GM19463 (cell line): ENCODE results near the gene GPD2.
"Not testable (repeated sequence)": the region's sequence is repeated elsewhere in the genome, so short reads cannot be mapped to it uniquely, and the experiment has no call there.

Experiments
- ATAC-seq: cut with Tn5 transposase; IDR thresholded peaks from one replicate; pipeline ENCODE4 v1.9.1; 2021; ENCODE audit warnings: mild to moderate bottlenecking, moderate library complexity; ENCODE audit not compliant: unreplicated experiment

The GPD2 gene

GRCh38 chr2:156522864-156523440 lies 86.8 kb downstream of the GPD2 start:
- ATAC-seq, result no peak

- ATAC-seq, result peak; percentile 90
Measured at GRCh38 chr2:156526950-156527636, 90.9 kb downstream of the GPD2 start.

- not testable (repeated sequence) for ATAC-seq
Measured at GRCh38 chr2:156528583-156528982, 92.4 kb downstream of the GPD2 start.

- no peak for ATAC-seq
Measured at GRCh38 chr2:156532989-156533388, 96.8 kb downstream of the GPD2 start.

GRCh38 chr2:156536534-156536933 lies 100.4 kb downstream of the GPD2 start:
- no peak for ATAC-seq

GRCh38 chr2:156537141-156537540 lies 101.0 kb downstream of the GPD2 start:
- ATAC-seq, result no peak

- peak; percentile 56 for ATAC-seq
Measured at GRCh38 chr2:156538083-156538504, 101.9 kb downstream of the GPD2 start.

- ATAC-seq, result no peak
Measured at GRCh38 chr2:156539086-156539860, 103.1 kb downstream of the GPD2 start.

- ATAC-seq, result no peak
Measured at GRCh38 chr2:156540706-156541105, 104.5 kb downstream of the GPD2 start.

- peak; percentile 32 for ATAC-seq
Measured at GRCh38 chr2:156541229-156541628, 105.0 kb downstream of the GPD2 start.

GRCh38 chr2:156541706-156542105 lies 105.5 kb downstream of the GPD2 start:
- ATAC-seq, result peak; percentile 17

GRCh38 chr2:156548413-156548812 lies 112.2 kb downstream of the GPD2 start:
- ATAC-seq, result no peak

- no peak for ATAC-seq
Measured at GRCh38 chr2:156553714-156554442, 117.7 kb downstream of the GPD2 start.

GRCh38 chr2:156561326-156561725 lies 125.1 kb downstream of the GPD2 start:
- ATAC-seq, result no peak

- ATAC-seq, result no peak
Measured at GRCh38 chr2:156562124-156562523, 125.9 kb downstream of the GPD2 start.

- ATAC-seq, result no peak
Measured at GRCh38 chr2:156563994-156564753, 128.0 kb downstream of the GPD2 start.

GRCh38 chr2:156565066-156565710 lies 129.0 kb downstream of the GPD2 start:
- no peak for ATAC-seq

- peak; percentile 64 for ATAC-seq
Measured at GRCh38 chr2:156573710-156574109, 137.5 kb downstream of the GPD2 start.

GRCh38 chr2:156574112-156574511 lies 137.9 kb downstream of the GPD2 start:
- no peak for ATAC-seq

- ATAC-seq, result no peak
Measured at GRCh38 chr2:156576005-156576404, 139.8 kb downstream of the GPD2 start.
